Ascending aorta (tissue), 2 donors: ENCODE data around the gene STK33. TPM values are rescaled to one million over a fixed set of nuclear protein-coding genes. Genes with fewer than 3 reads are reported as not detected.

Experiments used
- DNase-seq, 2 donors: peaks; one replicate each; pipeline ENCODE4 v3.0.0-alpha.2; 2019; ENCODE audit warnings: low spot score in 2 of 2
- H3K27ac ChIP-seq, 2 donors: fragments of 200-600 bp; sonication (generic); one replicate each; pipeline ENCODE4 v1.5.1; 2016 to 2017; ENCODE audit warnings: mild to moderate bottlenecking in 1 of 2
- H3K27me3 ChIP-seq: fragments of 200-600 bp; sonication (generic); one replicate; pipeline ENCODE4 v1.5.1; 2017
- H3K36me3 ChIP-seq, 2 donors: fragments of 200-600 bp; sonication (generic); one replicate each; pipeline ENCODE4 v1.5.1; 2016
- H3K4me1 ChIP-seq, 2 donors: fragments of 200-600 bp; sonication (generic); one replicate each; pipeline ENCODE4 v1.5.1; 2016 to 2017; ENCODE audit warnings: mild to moderate bottlenecking in 1 of 2
- H3K4me3 ChIP-seq, 2 donors: fragments of 200-600 bp; sonication (generic); one replicate each; pipeline ENCODE4 v1.5.1; 2016 to 2017; ENCODE audit warnings: mild to moderate bottlenecking in 1 of 2
- H3K9me3 ChIP-seq, 2 donors: fragments of 200-600 bp; sonication (generic); one replicate each; pipeline ENCODE4 v1.5.1; 2016
- intact Hi-C: fragments of 100-400 bp; cut with DNase I; formaldehyde crosslinking; loops from one replicate; pipeline ENCODE4 v1.15.1; 2023
- total RNA-seq: library from RNA; depleted of rRNA; stranded (reverse); fragments of >200 nt; gene quantifications from one replicate; pipeline ENCODE4 v1.1.0, GENCODE V29; 2016
- TF ChIP-seq, protein P1 (sequence below), 3 experiments: fragments of 200-600 bp in 2 of 3; fragments of 450-650 bp in 1 of 3; sonication (generic) in 2 of 3; IDR thresholded peaks; one replicate each; pipeline ENCODE4 v1.5.1; 2016 to 2019; ENCODE audit warnings: antibody characterized with exemption in 3 of 3, mild to moderate bottlenecking in 1 of 3, moderate library complexity in 1 of 3

The STK33 gene
- not detected for total RNA-seq

DNA sequence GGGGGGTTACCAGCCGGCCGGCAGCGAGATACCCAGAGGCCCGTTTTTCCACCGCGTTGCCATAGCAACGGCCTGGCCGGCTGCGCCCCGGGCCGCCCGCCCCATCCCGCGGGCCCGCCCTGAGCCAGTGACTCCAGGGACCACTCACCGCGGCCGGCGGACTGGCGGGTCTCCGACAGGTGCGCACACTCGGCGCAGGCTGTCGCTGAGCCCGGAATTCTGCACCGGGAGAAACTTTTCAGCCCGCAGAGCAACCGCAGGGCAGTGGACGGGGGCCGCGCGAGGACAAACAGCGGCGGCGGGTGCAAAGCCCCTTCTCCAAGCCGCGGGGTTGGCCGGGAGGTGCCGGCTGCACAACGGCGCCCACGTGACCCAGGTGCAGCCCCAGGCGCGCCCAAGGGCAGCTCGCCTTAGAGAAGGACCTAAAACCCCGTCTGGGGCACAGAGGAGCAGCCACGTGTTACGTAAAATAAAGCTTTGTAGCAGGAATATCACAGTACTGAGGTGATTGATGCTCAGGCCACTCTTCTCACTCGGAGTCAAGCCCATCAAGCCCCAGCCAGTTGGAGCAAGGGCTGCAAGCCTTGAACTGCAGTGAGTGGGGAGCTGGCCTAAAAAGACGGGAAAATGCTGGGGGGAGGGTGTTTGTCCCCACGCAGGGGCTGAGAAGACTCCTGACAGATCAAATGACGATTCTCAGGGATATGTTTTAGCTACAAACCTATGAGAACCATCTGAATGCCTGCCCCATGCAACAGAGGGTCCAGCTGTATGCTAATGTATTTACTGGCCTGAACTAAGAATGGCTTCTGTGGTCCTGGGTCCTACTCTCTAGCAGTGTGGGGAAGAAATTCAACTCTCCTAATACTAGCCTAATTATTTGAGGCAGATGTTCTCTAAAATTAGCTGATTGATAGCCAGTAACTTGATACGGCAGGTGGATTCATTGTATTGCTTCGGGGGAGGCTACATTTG, at the start of gene STK33:
Gene STK33, minus strand, starts transcription at position 294 of the 975 bp plus-strand sequence. CDS start 119,323 bp downstream, outside the sequence.
- Histone ChIP-seq H3K4me1 (peaks cover 5 to 6% of the 10 kb centered on the region in 2 donors), H3K4me3 (peak within 1 kb of the TSS; percentile 56 to 66), H3K36me3 (no peaks in the 10 kb centered on the region), H3K9me3 (no peaks in the 10 kb centered on the region), H3K27me3 (peaks cover 10% of the 10 kb centered on the region), H3K27ac (no peak within 1 kb of the TSS)
- no peak for DNase-seq
- TF ChIP-seq, protein P1, sequence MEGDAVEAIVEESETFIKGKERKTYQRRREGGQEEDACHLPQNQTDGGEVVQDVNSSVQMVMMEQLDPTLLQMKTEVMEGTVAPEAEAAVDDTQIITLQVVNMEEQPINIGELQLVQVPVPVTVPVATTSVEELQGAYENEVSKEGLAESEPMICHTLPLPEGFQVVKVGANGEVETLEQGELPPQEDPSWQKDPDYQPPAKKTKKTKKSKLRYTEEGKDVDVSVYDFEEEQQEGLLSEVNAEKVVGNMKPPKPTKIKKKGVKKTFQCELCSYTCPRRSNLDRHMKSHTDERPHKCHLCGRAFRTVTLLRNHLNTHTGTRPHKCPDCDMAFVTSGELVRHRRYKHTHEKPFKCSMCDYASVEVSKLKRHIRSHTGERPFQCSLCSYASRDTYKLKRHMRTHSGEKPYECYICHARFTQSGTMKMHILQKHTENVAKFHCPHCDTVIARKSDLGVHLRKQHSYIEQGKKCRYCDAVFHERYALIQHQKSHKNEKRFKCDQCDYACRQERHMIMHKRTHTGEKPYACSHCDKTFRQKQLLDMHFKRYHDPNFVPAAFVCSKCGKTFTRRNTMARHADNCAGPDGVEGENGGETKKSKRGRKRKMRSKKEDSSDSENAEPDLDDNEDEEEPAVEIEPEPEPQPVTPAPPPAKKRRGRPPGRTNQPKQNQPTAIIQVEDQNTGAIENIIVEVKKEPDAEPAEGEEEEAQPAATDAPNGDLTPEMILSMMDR (IDR thresholded peaks at IDR 0.05) = no peak
- intact Hi-C loops = no loop called here

DNA sequence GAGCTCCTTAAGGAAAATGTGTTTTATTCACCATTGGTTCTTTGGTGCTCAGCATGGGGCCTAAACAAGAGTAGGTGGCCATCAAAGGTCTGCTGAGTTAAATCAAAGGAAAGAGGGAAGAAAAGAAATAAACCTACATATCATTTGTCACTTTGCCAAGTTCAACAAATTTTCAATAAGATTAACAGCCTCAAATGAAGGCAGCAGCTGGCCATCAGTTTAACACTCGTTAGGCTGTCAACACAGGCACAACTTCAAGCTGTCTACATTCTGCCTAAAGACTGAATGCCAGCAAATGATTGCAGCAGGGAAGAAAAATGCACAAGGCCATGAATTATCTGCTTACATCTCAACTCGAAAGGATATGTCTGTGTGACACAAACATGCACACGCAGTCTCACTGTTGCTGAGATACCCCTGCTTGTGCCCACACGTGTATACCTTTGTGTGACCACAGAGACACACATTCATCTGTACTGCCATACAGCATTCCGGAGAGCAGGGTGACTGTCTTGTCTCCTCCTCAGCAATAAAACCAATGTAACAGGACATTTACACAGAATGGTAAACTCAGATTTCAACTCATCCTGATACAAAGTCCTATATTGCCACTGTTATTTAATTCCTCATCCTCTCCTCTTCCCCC, 48.3 kb upstream of the STK33 start:
- DNase-seq = no peak

DNA sequence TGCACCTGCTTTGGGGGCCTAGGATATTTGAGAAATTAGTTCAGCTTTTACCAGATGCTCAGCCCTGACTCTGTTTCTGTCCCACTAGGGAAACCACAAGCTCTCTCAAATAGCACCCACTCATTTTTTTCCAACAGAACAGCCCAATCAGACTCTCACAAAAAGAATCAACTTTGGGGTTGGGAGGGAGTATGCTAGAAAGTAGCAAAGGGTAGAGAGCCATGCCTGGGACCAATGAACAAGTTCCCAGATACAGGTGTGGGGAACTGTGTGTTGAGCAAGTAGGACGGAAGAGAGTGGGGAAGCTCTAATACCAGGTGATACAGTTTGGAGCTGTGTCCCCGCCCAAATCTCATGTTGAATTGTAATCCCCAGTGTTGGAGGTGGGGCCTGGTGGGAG, 47.3 kb upstream of the STK33 start:
- Histone ChIP-seq H3K27ac (no peak overlapping the region), H3K9me3 (no peaks in the 10 kb centered on the region), H3K4me1 (no peaks in the 10 kb centered on the region), H3K4me3 (no peak overlapping the region), H3K27me3 (no peaks in the 10 kb centered on the region), H3K36me3 (peaks cover 24 to 61% of the 10 kb centered on the region in 2 donors)
- intact Hi-C loops = no loop called here
- no peak for DNase-seq
- TF ChIP-seq, protein P1 (IDR thresholded peaks at IDR 0.05) = no peak

More for the DNA sequence above, 48.3 kb upstream of the STK33 start:
- TF ChIP-seq, protein P1 (IDR thresholded peaks at IDR 0.05) = no peak
- Histone ChIP-seq H3K27me3 (no peaks in the 10 kb centered on the region), H3K36me3 (peaks cover 24 to 57% of the 10 kb centered on the region in 2 donors), H3K4me3 (no peak overlapping the region), H3K27ac (no peak overlapping the region), H3K4me1 (no peaks in the 10 kb centered on the region), H3K9me3 (no peaks in the 10 kb centered on the region)
- intact Hi-C loops = no loop called here

DNA sequence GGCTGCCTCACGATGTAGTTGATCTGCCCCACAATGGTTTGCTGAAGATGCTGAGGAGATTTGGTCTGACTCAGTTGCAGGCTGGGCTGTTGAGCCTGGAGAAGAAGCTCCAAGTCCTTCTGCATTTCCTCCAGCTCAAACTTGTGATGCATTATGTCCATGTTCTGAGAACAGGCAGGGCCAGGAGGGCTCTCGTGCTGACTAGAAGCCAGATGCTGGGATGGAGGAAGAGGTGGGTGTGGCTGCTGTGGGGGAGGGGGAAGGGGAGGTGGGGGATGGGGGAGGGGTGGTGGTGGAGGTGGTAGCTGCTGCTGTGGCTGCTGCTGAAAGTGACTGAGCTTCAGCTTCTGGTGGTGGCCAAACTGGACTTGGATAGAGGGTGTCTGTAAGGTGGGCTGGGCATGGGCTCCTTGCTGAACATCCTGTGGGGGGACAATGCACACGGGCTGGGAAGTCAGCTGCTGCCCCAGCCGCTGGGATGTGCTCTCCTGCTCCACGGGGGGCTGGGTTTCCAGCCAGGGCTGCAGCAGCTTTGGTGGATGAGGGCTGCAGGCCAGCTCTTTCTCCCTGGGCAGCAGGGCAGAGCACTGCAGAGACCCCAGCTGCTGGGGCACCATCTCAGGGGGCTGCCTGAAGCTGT, 46.4 kb upstream of the STK33 start:
- DNase-seq = no peak
- H3K27me3 ChIP-seq = no peaks in the 10 kb centered on the region
- H3K27ac ChIP-seq = no peak overlapping the region
- peaks cover 24 to 68% of the 10 kb centered on the region in 2 donors for H3K36me3 ChIP-seq
- intact Hi-C loops = no loop called here
- H3K9me3 ChIP-seq = no peaks in the 10 kb centered on the region
- TF ChIP-seq, protein P1 (IDR thresholded peaks at IDR 0.05) = no peak
- H3K4me1 ChIP-seq = no peaks in the 10 kb centered on the region
- H3K4me3 ChIP-seq = no peak overlapping the region

DNA sequence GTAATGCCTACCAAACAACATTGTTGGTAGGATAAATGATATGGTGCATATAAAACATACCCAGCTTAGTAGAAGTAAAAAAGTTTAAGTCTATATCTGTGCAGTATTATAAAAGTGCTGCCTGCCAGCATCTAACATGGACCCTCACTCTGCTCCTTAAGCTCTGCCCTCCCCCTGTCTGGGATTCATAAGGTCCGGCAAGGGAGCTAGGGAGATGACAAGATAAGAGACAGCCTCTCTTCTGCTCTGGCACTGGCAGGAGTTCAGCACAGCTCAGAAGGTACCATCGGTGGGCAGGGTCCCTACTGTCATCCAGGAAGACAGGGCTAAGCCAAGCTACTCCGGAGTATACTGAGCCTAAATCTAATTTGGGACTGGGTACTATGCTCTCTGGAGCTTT, 45.6 kb upstream of the STK33 start:
- intact Hi-C loops = no loop called here
- DNase-seq = no peak
- Histone ChIP-seq H3K36me3 (peaks cover 24 to 63% of the 10 kb centered on the region in 2 donors), H3K4me3 (no peak overlapping the region), H3K4me1 (no peaks in the 10 kb centered on the region), H3K9me3 (no peaks in the 10 kb centered on the region), H3K27ac (no peak overlapping the region), H3K27me3 (no peaks in the 10 kb centered on the region)
- TF ChIP-seq, protein P1 (IDR thresholded peaks at IDR 0.05) = no peak
